Adipocyte (in vitro differentiated cells): ENCODE measurements around the gene TAOK1.

Experiments used
- DNase-seq: peaks from one replicate; pipeline ENCODE4 v3.0.0-alpha.2; 2015; ENCODE audit warnings: low read depth
- H3K27me3 ChIP-seq: replicated peaks from 2 replicates; pipeline ENCODE4 v1.7.0; 2013; ENCODE audit warnings: mild to moderate bottlenecking, low read length, moderate library complexity; ENCODE audit not compliant: control insufficient read depth, insufficient read depth
- H3K36me3 ChIP-seq: 2 replicates; pipeline ENCODE4 v1.7.0; 2013; ENCODE audit warnings: low read length, mild to moderate bottlenecking, moderate library complexity; ENCODE audit not compliant: control insufficient read depth, insufficient read depth, severe bottlenecking
- H3K4me1 ChIP-seq: 2 replicates; pipeline ENCODE4 v1.7.0; 2013; ENCODE audit warnings: mild to moderate bottlenecking, low read length, moderate library complexity; ENCODE audit not compliant: control insufficient read depth, insufficient read depth
- H3K4me3 ChIP-seq: 2 replicates; pipeline ENCODE4 v1.7.0; 2013; ENCODE audit warnings: mild to moderate bottlenecking, low read length, moderate library complexity
- H3K9ac ChIP-seq: 2 replicates; pipeline ENCODE4 v1.7.0; 2013; ENCODE audit warnings: mild to moderate bottlenecking, low read length, moderate library complexity
- H3K9me3 ChIP-seq: 2 replicates; pipeline ENCODE4 v1.7.0; 2013; ENCODE audit warnings: mild to moderate bottlenecking, low read length, moderate library complexity; ENCODE audit not compliant: control insufficient read depth

The TAOK1 gene

GRCh38 chr17:29573871-29574731, 183.9 kb downstream of the TAOK1 start:
- no peaks in the 10 kb centered on the region for H3K9me3 ChIP-seq
- peaks cover 28% of the 10 kb centered on the region for H3K4me1 ChIP-seq
- H3K9ac ChIP-seq = no peak overlapping the region
- peaks cover 68% of the 10 kb centered on the region for H3K36me3 ChIP-seq
- DNase-seq = no peak
- no peak overlapping the region for H3K4me3 ChIP-seq
- no peaks in the 10 kb centered on the region for H3K27me3 ChIP-seq

DNA sequence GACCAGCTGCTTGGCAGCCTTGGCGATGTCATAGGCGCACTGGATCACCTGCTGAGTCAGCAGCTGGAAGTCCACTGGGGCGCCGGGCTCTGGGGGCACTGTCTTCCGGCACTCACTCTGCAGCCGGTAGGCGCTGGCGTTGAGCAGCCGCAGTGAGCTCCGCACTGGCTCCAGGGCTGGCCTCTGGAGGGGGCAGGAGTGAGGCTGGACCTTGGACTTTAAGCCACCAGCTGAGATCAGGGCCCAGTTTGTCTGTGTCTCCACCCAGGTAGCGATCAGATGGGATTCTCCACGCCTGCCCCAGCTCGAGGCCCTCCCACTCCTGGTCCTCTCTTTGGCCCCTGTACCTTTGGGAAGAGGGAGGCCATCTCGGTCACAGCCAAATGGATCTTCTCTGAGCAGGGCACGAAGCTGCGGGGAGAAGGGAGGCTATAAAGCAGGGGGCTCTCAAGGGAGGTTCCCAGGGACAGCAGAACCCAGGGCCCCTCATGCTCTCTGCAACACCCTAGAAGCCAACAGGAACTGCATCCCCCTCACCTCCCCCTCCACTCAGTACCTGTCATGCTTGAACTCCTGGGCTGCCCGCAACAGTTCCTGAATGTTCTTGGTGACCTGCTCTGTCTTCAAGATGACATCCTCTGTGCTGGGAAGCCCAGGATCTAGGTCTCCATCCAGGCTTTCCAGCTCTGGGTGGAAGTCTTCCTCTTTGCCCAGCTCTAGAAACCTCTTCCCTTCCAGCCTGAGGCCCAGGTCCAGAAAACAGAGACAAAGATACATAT, 184.8 kb downstream of the TAOK1 start:
- peaks cover 62% of the 10 kb centered on the region for H3K36me3 ChIP-seq
- no peak overlapping the region for H3K9ac ChIP-seq
- DNase-seq = no peak
- H3K9me3 ChIP-seq = no peaks in the 10 kb centered on the region
- H3K4me3 ChIP-seq = no peak overlapping the region
- H3K27me3 ChIP-seq = no peaks in the 10 kb centered on the region
- H3K4me1 ChIP-seq = peaks cover 20% of the 10 kb centered on the region

DNA sequence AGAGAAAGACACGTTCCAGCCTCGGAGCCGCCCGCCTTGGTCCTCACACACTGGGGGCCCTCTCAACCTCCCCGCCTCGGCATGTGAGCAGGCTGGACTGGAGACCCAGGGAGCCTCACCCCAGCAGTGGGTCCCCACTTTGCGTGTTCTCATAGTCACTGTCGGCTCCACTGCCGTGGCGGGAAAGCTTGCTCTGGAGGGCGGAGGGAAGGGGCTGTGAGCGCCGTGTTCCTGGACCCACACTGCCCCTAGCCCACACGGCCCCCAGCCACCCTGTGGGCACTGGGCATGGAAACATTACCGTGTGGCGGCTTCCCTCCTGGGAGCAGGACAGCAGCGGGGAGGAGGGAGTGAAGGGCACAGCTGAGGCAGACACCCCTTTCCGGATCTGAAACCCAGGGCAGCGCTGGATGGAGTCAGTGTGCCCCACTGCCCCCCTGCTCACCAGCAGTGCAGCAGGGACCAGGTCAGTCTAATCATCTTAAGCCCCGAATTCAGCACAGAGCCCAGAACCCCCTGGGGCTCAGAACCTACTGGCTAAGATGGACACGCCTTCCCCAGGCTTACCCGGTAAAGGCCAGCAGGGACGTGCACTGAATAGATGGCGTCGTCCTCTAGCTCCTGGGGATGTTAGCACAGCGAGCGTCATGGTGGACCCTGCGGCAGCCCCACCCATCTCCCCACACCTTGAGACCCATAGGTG, 185.5 kb downstream of the TAOK1 start:
- Histone ChIP-seq H3K9ac (no peak overlapping the region), H3K9me3 (no peaks in the 10 kb centered on the region), H3K27me3 (no peaks in the 10 kb centered on the region), H3K4me1 (peaks cover 17% of the 10 kb centered on the region), H3K36me3 (peaks cover 61% of the 10 kb centered on the region), H3K4me3 (no peak overlapping the region)
- DNase-seq = no peak

DNA sequence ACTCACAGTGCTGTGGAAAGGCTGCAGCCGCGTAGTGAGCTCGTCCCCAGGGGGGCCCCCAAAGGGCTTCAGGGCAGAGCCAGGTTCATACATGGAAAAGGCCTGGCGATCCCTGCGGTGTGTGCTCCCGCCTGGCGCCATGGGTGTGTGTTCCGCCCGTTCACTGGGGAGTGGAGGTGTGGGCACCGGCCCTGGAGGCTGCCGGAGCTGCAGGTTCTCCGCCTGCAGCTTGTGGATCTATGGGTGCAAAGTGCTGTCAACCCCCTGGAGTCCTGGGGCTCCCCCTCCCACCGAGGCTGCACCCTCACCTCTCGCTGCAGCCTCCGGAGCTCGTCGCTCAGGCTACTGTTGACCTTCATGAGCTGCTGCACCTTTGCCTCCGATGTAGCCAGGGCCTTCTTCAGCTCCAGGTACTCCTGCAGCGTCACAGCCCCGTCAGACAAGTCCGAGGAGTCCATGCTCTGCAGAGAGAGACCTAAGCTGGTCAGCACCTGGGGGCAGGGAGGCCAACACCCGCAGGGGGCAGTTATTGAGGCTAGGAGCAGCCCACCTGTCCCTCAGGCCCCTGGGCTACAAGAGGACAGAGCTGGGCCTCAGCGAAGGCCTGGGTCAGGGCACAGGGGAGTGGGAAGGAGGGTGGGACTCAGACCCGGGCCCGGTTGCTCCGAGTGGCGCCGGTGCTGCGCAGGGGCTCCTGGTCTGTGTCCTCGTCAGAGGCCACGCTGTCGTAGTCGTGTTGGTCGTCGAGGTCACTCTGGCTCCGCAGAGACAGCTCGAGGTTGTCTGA, 186.2 kb downstream of the TAOK1 start:
- Histone ChIP-seq H3K27me3 (no peaks in the 10 kb centered on the region), H3K36me3 (peaks cover 58% of the 10 kb centered on the region), H3K4me3 (no peak overlapping the region), H3K9ac (no peak overlapping the region), H3K4me1 (peaks cover 10% of the 10 kb centered on the region), H3K9me3 (no peaks in the 10 kb centered on the region)
- DNase-seq = no peak

GRCh38 chr17:29577001-29577370, 186.8 kb downstream of the TAOK1 start:
- Histone ChIP-seq H3K9me3 (no peaks in the 10 kb centered on the region), H3K36me3 (peaks cover 58% of the 10 kb centered on the region), H3K4me3 (no peak overlapping the region)

GRCh38 chr17:29577385-29578211, 187.4 kb downstream of the TAOK1 start:
- Histone ChIP-seq H3K4me3 (no peak overlapping the region), H3K9ac (no peak overlapping the region), H3K36me3 (peaks cover 64% of the 10 kb centered on the region), H3K9me3 (no peaks in the 10 kb centered on the region), H3K4me1 (no peaks in the 10 kb centered on the region), H3K27me3 (no peaks in the 10 kb centered on the region)
- DNase-seq = no peak

More at GRCh38 chr17:29577001-29577370, 186.8 kb downstream of the TAOK1 start:
- no peak for DNase-seq
- H3K4me1 ChIP-seq = peaks cover 5% of the 10 kb centered on the region
- no peaks in the 10 kb centered on the region for H3K27me3 ChIP-seq
- no peak overlapping the region for H3K9ac ChIP-seq

GRCh38 chr17:29578626-29579485, 188.7 kb downstream of the TAOK1 start:
- H3K27me3 ChIP-seq = no peaks in the 10 kb centered on the region
- peaks cover 60% of the 10 kb centered on the region for H3K36me3 ChIP-seq
- no peak for DNase-seq
- no peaks in the 10 kb centered on the region for H3K4me1 ChIP-seq
- H3K9me3 ChIP-seq = no peaks in the 10 kb centered on the region
- no peak overlapping the region for H3K9ac ChIP-seq
- H3K4me3 ChIP-seq = no peak overlapping the region

GRCh38 chr17:29579866-29580771, 190.0 kb downstream of the TAOK1 start:
- no peak overlapping the region for H3K4me3 ChIP-seq
- peaks cover 47% of the 10 kb centered on the region for H3K36me3 ChIP-seq
- no peaks in the 10 kb centered on the region for H3K27me3 ChIP-seq
- DNase-seq = peak; percentile 88
- no peaks in the 10 kb centered on the region for H3K4me1 ChIP-seq
- no peak overlapping the region for H3K9ac ChIP-seq
- no peaks in the 10 kb centered on the region for H3K9me3 ChIP-seq
